OCI-LY1 (cell line): ENCODE measurements around the gene RALGPS1.

Source experiments
- H2AFZ ChIP-seq: fragments of 200-600 bp; sonication (generic), shearing (Covaris generic); 2 replicates; pipeline ENCODE4 v1.6.0; 2014; ENCODE audit warnings: antibody characterized with exemption, mild to moderate bottlenecking, low read length
- H3F3A ChIP-seq: fragments of 200-600 bp; sonication (generic), shearing (Covaris generic); 2 replicates; pipeline ENCODE4 v1.6.0; 2014; ENCODE audit warnings: mild to moderate bottlenecking, antibody characterized with exemption, low read length, moderate library complexity; ENCODE audit not compliant: insufficient read depth
- H3K27ac ChIP-seq: fragments of 200-600 bp; sonication (generic); 2 replicates; pipeline ENCODE4 v1.5.1; 2014; ENCODE audit warnings: low read length, mixed run types, mild to moderate bottlenecking, low read depth; ENCODE audit not compliant: poor library complexity, severe bottlenecking
- H3K27me3 ChIP-seq: fragments of 200-600 bp; sonication (generic); 2 replicates; pipeline ENCODE4 v1.6.0; 2014; ENCODE audit warnings: antibody characterized with exemption, mild to moderate bottlenecking, low read length, moderate library complexity; ENCODE audit not compliant: insufficient read depth
- H3K36me3 ChIP-seq: fragments of 200-600 bp; sonication (generic); 2 replicates; pipeline ENCODE4 v1.6.1; 2014; ENCODE audit warnings: mild to moderate bottlenecking, antibody characterized with exemption, low read length, moderate library complexity, mixed read lengths; ENCODE audit not compliant: insufficient read depth
- H3K4me1 ChIP-seq: fragments of 200-600 bp; sonication (generic); 2 replicates; pipeline ENCODE4 v1.5.1; 2014; ENCODE audit warnings: mild to moderate bottlenecking, low read length, moderate library complexity; ENCODE audit not compliant: insufficient read depth, severe bottlenecking
- H3K4me2 ChIP-seq: fragments of 200-600 bp; sonication (generic), shearing (Covaris generic); 2 replicates; pipeline ENCODE4 v1.6.1; 2014; ENCODE audit warnings: low read length
- H3K4me3 ChIP-seq: fragments of 200-600 bp; sonication (generic); 2 replicates; pipeline ENCODE4 v1.5.1; 2014; ENCODE audit warnings: low read length, low read depth, mild to moderate bottlenecking, mixed read lengths; ENCODE audit not compliant: poor library complexity, severe bottlenecking
- H3K79me2 ChIP-seq: fragments of 200-600 bp; shearing (Covaris generic); 2 replicates; pipeline ENCODE4 v1.6.1; 2016; ENCODE audit warnings: mixed run types, low read length, mixed read lengths; ENCODE audit not compliant: insufficient read depth
- H3K9ac ChIP-seq: fragments of 200-600 bp; sonication (generic), shearing (Covaris generic); 2 replicates; pipeline ENCODE4 v1.6.1; 2014; ENCODE audit warnings: mild to moderate bottlenecking, low read length, mixed read lengths
- H3K9me2 ChIP-seq: fragments of 200-600 bp; sonication (generic), shearing (Covaris generic); 2 replicates; pipeline ENCODE4 v1.6.1; 2014; ENCODE audit warnings: low read depth, mild to moderate bottlenecking, low read length, mixed read lengths
- H3K9me3 ChIP-seq: fragments of 200-600 bp; shearing (Covaris generic); 2 replicates; pipeline ENCODE4 v1.6.1; 2014; ENCODE audit warnings: low read length, mixed read lengths
- H4K20me1 ChIP-seq: fragments of 200-600 bp; sonication (generic), shearing (Covaris generic); 2 replicates; pipeline ENCODE4 v1.6.0; 2016; ENCODE audit warnings: mild to moderate bottlenecking, low read length; ENCODE audit not compliant: insufficient read depth
- EZH2 ChIP-seq: fragments of 200-600 bp; sonication (generic), shearing (Covaris generic); IDR thresholded peaks from 2 replicates; pipeline ENCODE4 v1.8.0; 2017; ENCODE audit warnings: borderline replicate concordance, mixed run types, mild to moderate bottlenecking, antibody characterized with exemption, low read length, moderate library complexity, mixed read lengths
- TF ChIP-seq, protein P1 (sequence below): fragments of 200-600 bp; sonication (generic), shearing (Covaris generic); IDR thresholded peaks from 2 replicates; pipeline ENCODE4 v1.5.1; 2017; ENCODE audit warnings: mild to moderate bottlenecking, antibody characterized with exemption, low read length, moderate library complexity, mixed read lengths

Gene RALGPS1

GRCh38 chr9:127205952-127206351 lies 291.4 kb downstream of the RALGPS1 start:
- H3K4me3 ChIP-seq = no peak overlapping the region
- no peaks in the 10 kb centered on the region for H3K9me3 ChIP-seq

DNA sequence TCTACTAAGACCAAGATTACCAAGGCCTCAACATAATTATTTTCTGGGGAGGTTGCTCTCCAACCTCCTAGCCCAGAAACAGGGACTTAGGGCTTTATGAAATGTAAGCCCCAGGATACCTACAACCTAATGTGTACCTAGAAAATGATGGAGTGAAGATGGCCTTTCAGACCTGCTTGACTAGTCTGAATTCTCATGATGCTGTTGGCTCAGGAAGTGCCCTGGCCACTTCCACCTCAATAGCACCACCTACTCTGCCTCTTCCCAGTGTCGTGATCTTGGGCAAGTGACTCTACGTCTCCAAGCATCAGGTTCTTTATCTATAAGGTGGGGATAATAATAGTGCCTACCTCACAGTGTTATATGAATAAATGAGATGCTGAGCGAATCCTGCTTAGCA lies 292.1 kb downstream of the RALGPS1 start:
- Histone ChIP-seq H3K9ac (no peak overlapping the region), H3K79me2 (no peaks in the 10 kb centered on the region), H3K27ac (no peak overlapping the region), H3K9me3 (no peaks in the 10 kb centered on the region), H3F3A (no peaks in the 10 kb centered on the region), H3K4me3 (no peak overlapping the region), H2AFZ (no peak overlapping the region), H3K4me1 (no peaks in the 10 kb centered on the region), H3K27me3 (peaks cover 5% of the 10 kb centered on the region; the same call in 1 of the 2 replicates), H3K9me2 (no peaks in the 10 kb centered on the region), H3K4me2 (no peak overlapping the region), H4K20me1 (no peaks in the 10 kb centered on the region), H3K36me3 (no peaks in the 10 kb centered on the region)
- TF ChIP-seq, protein P1, sequence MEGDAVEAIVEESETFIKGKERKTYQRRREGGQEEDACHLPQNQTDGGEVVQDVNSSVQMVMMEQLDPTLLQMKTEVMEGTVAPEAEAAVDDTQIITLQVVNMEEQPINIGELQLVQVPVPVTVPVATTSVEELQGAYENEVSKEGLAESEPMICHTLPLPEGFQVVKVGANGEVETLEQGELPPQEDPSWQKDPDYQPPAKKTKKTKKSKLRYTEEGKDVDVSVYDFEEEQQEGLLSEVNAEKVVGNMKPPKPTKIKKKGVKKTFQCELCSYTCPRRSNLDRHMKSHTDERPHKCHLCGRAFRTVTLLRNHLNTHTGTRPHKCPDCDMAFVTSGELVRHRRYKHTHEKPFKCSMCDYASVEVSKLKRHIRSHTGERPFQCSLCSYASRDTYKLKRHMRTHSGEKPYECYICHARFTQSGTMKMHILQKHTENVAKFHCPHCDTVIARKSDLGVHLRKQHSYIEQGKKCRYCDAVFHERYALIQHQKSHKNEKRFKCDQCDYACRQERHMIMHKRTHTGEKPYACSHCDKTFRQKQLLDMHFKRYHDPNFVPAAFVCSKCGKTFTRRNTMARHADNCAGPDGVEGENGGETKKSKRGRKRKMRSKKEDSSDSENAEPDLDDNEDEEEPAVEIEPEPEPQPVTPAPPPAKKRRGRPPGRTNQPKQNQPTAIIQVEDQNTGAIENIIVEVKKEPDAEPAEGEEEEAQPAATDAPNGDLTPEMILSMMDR = no peak
- TF ChIP-seq EZH2 = no peak

More at GRCh38 chr9:127205952-127206351, 291.4 kb downstream of the RALGPS1 start:
- Histone ChIP-seq H3K4me2 (no peak overlapping the region), H3K27me3 (peaks cover 5% of the 10 kb centered on the region; the same call in 1 of the 2 replicates), H3K4me1 (no peaks in the 10 kb centered on the region), H3K36me3 (no peaks in the 10 kb centered on the region), H2AFZ (no peak overlapping the region), H3K79me2 (no peaks in the 10 kb centered on the region), H4K20me1 (no peaks in the 10 kb centered on the region), H3F3A (no peaks in the 10 kb centered on the region), H3K27ac (no peak overlapping the region), H3K9ac (no peak overlapping the region), H3K9me2 (no peaks in the 10 kb centered on the region)
- no peak for TF ChIP-seq EZH2
- TF ChIP-seq, protein P1 = no peak

GRCh38 chr9:127207734-127208410 lies 293.3 kb downstream of the RALGPS1 start:
- H3F3A ChIP-seq = no peaks in the 10 kb centered on the region
- no peak overlapping the region for H3K27ac ChIP-seq
- no peaks in the 10 kb centered on the region for H3K79me2 ChIP-seq
- no peaks in the 10 kb centered on the region for H3K9me3 ChIP-seq
- no peak overlapping the region for H3K4me2 ChIP-seq
- no peaks in the 10 kb centered on the region for H4K20me1 ChIP-seq
- H3K36me3 ChIP-seq = no peaks in the 10 kb centered on the region
- H3K9ac ChIP-seq = no peak overlapping the region
- no peak for TF ChIP-seq EZH2
- TF ChIP-seq, protein P1 = no peak
- H3K4me3 ChIP-seq = no peak overlapping the region
- H3K4me1 ChIP-seq = no peaks in the 10 kb centered on the region
- no peaks in the 10 kb centered on the region for H3K9me2 ChIP-seq
- no peak overlapping the region for H2AFZ ChIP-seq
- H3K27me3 ChIP-seq = peaks cover 5% of the 10 kb centered on the region; the same call in 1 of the 2 replicates
